Natural killer cell (primary cell): Measurements from ENCODE around the gene QRICH1. TPM values are rescaled to one million over a fixed set of nuclear protein-coding genes. Genes with fewer than 3 reads are reported as not detected.

Experiments
- ATAC-seq, 3 donors: fragments of 150-1000 bp in 2 of 3; fragments of 200-7000 bp in 1 of 3; cut with Tn5 transposase; 1 replicate in 1 of 3; 2 replicates in 2 of 3; pipeline ENCODE4 v1.10.0; 2021; ENCODE audit warnings: mild to moderate bottlenecking in 2 of 3, moderate library complexity in 2 of 3
- DNase-seq, 2 donors: peaks; one replicate each; pipeline versions ENCODE4 v3.0.0 to v3.0.0-alpha.2; 2013 to 2021; ENCODE audit warnings: mixed read lengths in 1 of 2
- H3K27ac ChIP-seq: one replicate; pipeline ENCODE4 v1.5.1; 2013; ENCODE audit warnings: mild to moderate bottlenecking, low read length
- H3K27me3 ChIP-seq: one replicate; pipeline ENCODE4 v1.6.1; 2013; ENCODE audit warnings: low read length; ENCODE audit not compliant: control insufficient read depth, insufficient read depth
- H3K36me3 ChIP-seq: one replicate; pipeline ENCODE4 v1.6.1; 2013; ENCODE audit warnings: low read length; ENCODE audit not compliant: control insufficient read depth, insufficient read depth
- H3K4me1 ChIP-seq: one replicate; pipeline ENCODE4 v1.6.1; 2013; ENCODE audit warnings: low read length; ENCODE audit not compliant: control insufficient read depth, insufficient read depth
- H3K4me3 ChIP-seq: one replicate; pipeline ENCODE4 v1.5.1; 2013; ENCODE audit warnings: low read length
- H3K9me3 ChIP-seq: one replicate; pipeline ENCODE4 v1.6.1; 2013; ENCODE audit warnings: low read length; ENCODE audit not compliant: control insufficient read depth, insufficient read depth
- H3K27ac Mint-ChIP-seq, 2 donors: one replicate each; pipeline ENCODE4 v1.8.0; 2022; ENCODE audit warnings: mild to moderate bottlenecking in 2 of 2, mixed read lengths in 2 of 2, moderate library complexity in 1 of 2
- H3K27me3 Mint-ChIP-seq, 2 donors: one replicate each; pipeline ENCODE4 v1.8.0; 2022; ENCODE audit warnings: low read depth in 2 of 2, mixed read lengths in 2 of 2
- H3K36me3 Mint-ChIP-seq: one replicate; pipeline ENCODE4 v1.8.0; 2022; ENCODE audit warnings: mixed read lengths
- H3K4me1 Mint-ChIP-seq, 2 donors: one replicate each; pipeline ENCODE4 v1.8.0; 2022; ENCODE audit warnings: mixed read lengths in 2 of 2
- H3K4me3 Mint-ChIP-seq: one replicate; pipeline ENCODE4 v1.8.0; 2022; ENCODE audit warnings: mild to moderate bottlenecking, moderate library complexity, mixed read lengths
- H3K9me3 Mint-ChIP-seq, 2 donors: one replicate each; pipeline ENCODE4 v1.8.0; 2022; ENCODE audit warnings: mixed read lengths in 2 of 2
- CTCF ChIP-seq: fragments of 200-600 bp; IDR thresholded peaks from one replicate; pipeline ENCODE4 v1.8.0; 2022; ENCODE audit warnings: antibody characterized with exemption
- WGBS: methylation state at CpG from one replicate; pipeline ENCODE4 v1.1.7; 2013; ENCODE audit warnings: missing lambda C conversion rate; ENCODE audit not compliant: insufficient coverage; 5-methylcytosine and 5-hydroxymethylcytosine counted together
- intact Hi-C: fragments of 100-400 bp; cut with micrococcal nuclease; formaldehyde crosslinking; loops from one replicate; pipeline ENCODE4 v1.14.2; 2022
- total RNA-seq, 4 donors: library from RNA; stranded (reverse); fragments of 120-200 nt in 1 of 4; gene quantifications; one replicate each; pipeline versions ENCODE4 v1.2.3 to v1.2.4, GENCODE V29; 2013 to 2022

The QRICH1 gene
- total RNA-seq, 3 donors from 2014 or later (not counting 1 experiment from before 2014, with no cell fraction given), result 220 to 230 (median 227) TPM

- H3K27me3 ChIP-seq, result no peaks in the 10 kb centered on the region
- H3K9me3 Mint-ChIP-seq, result no peaks in the 10 kb centered on the region
- TF ChIP-seq CTCF, result no peak
- no peak overlapping the region for H3K4me3 ChIP-seq
- 96% methylated on average over 7 of the region's 7 CpGs for WGBS
- intact Hi-C loops, result no loop called here
- H3K36me3 Mint-ChIP-seq, result peaks cover 8% of the 10 kb centered on the region
- H3K27ac Mint-ChIP-seq, result no peak overlapping the region
- H3K4me3 Mint-ChIP-seq, result no peak overlapping the region
- H3K27me3 Mint-ChIP-seq, result no peaks in the 10 kb centered on the region
- DNase-seq (no peak), ATAC-seq (no peak)
- no peaks in the 10 kb centered on the region for H3K9me3 ChIP-seq
- H3K4me1 Mint-ChIP-seq, result peaks cover 0 to 4% of the 10 kb centered on the region in 2 donors
- H3K4me1 ChIP-seq, result no peaks in the 10 kb centered on the region
- H3K36me3 ChIP-seq, result peaks cover 42% of the 10 kb centered on the region
- H3K27ac ChIP-seq, result no peak overlapping the region
Measured at GRCh38 chr3:49058011-49058410, 35.9 kb downstream of the QRICH1 start.

GRCh38 chr3:49057268-49057667, 36.6 kb downstream of the QRICH1 start:
- no peak for TF ChIP-seq CTCF
- H3K4me3 Mint-ChIP-seq, result no peak overlapping the region
- Histone ChIP-seq H3K4me3 (no peak overlapping the region), H3K9me3 (no peaks in the 10 kb centered on the region), H3K4me1 (no peaks in the 10 kb centered on the region), H3K36me3 (peaks cover 44% of the 10 kb centered on the region), H3K27me3 (no peaks in the 10 kb centered on the region), H3K27ac (no peak overlapping the region)
- H3K27ac Mint-ChIP-seq, result no peak overlapping the region
- DNase-seq, result no peak
- intact Hi-C loops, result no loop called here
- no peaks in the 10 kb centered on the region for H3K27me3 Mint-ChIP-seq
- peaks cover under 1 to 8% of the 10 kb centered on the region in 2 donors for H3K4me1 Mint-ChIP-seq
- peaks cover 8% of the 10 kb centered on the region for H3K36me3 Mint-ChIP-seq
- 98% methylated on average over 10 of the region's 10 CpGs for WGBS
- ATAC-seq, result peak in 2 of 3 donors; percentile 13 to 17
- H3K9me3 Mint-ChIP-seq, result no peaks in the 10 kb centered on the region

- Mint-ChIP-seq H3K4me3 (no peak overlapping the region), H3K27me3 (no peaks in the 10 kb centered on the region), H3K36me3 (peaks cover 8% of the 10 kb centered on the region), H3K4me1 (peaks cover 15 to 18% of the 10 kb centered on the region in 2 donors), H3K9me3 (no peaks in the 10 kb centered on the region), H3K27ac (peak overlapping the region; percentile 36 to 42)
- Histone ChIP-seq H3K27ac (no peak overlapping the region), H3K27me3 (no peaks in the 10 kb centered on the region), H3K9me3 (no peaks in the 10 kb centered on the region), H3K4me1 (no peaks in the 10 kb centered on the region), H3K36me3 (peaks cover 45% of the 10 kb centered on the region), H3K4me3 (no peak overlapping the region)
- intact Hi-C loops, result no loop called here
- 100% methylated on average over 2 of the region's 2 CpGs for WGBS
- DNase-seq (no peak), ATAC-seq (no peak)
- TF ChIP-seq CTCF, result no peak
Measured at GRCh38 chr3:49054344-49054862, 39.5 kb downstream of the QRICH1 start.

GRCh38 chr3:49053543-49053942, 40.3 kb downstream of the QRICH1 start:
- no peaks in the 10 kb centered on the region for H3K9me3 Mint-ChIP-seq

More at GRCh38 chr3:49053543-49053942, 40.3 kb downstream of the QRICH1 start:
- Mint-ChIP-seq H3K4me3 (no peak overlapping the region), H3K27me3 (no peaks in the 10 kb centered on the region), H3K27ac (peak overlapping the region in 1 of 2 donors; percentile 36), H3K36me3 (peaks cover 8% of the 10 kb centered on the region), H3K4me1 (peaks cover 15 to 18% of the 10 kb centered on the region in 2 donors)
- intact Hi-C loops, result no loop called here
- Histone ChIP-seq H3K9me3 (no peaks in the 10 kb centered on the region), H3K4me3 (no peak overlapping the region), H3K36me3 (peaks cover 45% of the 10 kb centered on the region), H3K27ac (no peak overlapping the region), H3K4me1 (no peaks in the 10 kb centered on the region), H3K27me3 (no peaks in the 10 kb centered on the region)
- no peak for ATAC-seq
- DNase-seq, result no peak
- WGBS, result 80% methylated on average over 1 of the region's 1 CpG
- TF ChIP-seq CTCF, result no peak
